ENCODE measurements around the gene RENBP.

Gene RENBP

DNA sequence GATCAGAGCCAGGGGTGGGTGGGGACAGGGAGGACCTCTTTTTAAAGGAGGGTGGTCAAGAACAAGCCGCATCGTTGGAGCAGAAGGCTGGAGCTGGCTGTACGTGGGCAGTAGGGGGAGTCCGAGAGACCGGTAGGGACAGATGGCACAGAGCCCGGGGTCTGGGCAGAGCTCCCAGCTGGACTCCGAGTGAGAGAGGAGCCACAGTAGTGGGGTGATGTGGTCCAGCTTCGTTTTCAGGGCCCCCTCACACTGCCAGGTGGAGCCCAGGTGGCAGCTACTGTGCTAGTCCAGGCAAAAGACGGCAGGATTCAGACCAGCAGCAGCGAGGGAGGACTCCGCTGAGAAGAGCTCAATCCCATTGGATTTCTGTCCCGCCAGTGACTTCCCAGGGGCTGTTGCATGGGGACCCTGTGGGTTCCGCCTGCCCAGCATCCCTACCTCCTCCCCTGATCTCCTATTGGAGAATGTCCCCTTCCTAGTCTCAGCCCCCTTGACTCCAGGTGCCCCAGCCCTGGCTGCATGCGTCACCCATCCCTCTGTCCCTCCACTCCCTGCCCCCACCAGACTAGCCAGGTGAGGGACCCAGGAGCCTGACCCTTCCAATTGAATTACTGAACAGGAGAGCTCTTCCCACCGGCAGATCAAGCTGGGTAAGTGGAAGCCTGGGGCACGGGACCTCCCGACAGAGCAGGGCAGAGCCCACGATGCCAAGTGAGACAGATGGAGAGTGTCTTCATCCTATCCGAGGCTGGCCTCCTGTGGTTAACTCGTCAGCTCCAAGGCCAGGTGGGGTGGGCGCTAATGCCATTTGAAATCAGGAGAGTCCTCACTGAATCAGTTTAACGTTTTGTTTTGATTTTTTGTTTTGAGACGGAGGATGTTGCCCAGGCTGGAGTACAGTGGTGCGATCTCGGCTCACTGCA is 21.2 kb downstream of the RENBP start:
- Histone ChIP-seq H3K9me3 (ENCODE audit: control insufficient read depth in 1 of 2, low read length in 2 of 2) (no peaks in the 10 kb centered on the region), H3K4me3 (ENCODE audit: low read depth in 1 of 2, low read length in 2 of 2) (no peak overlapping the region)

DNA sequence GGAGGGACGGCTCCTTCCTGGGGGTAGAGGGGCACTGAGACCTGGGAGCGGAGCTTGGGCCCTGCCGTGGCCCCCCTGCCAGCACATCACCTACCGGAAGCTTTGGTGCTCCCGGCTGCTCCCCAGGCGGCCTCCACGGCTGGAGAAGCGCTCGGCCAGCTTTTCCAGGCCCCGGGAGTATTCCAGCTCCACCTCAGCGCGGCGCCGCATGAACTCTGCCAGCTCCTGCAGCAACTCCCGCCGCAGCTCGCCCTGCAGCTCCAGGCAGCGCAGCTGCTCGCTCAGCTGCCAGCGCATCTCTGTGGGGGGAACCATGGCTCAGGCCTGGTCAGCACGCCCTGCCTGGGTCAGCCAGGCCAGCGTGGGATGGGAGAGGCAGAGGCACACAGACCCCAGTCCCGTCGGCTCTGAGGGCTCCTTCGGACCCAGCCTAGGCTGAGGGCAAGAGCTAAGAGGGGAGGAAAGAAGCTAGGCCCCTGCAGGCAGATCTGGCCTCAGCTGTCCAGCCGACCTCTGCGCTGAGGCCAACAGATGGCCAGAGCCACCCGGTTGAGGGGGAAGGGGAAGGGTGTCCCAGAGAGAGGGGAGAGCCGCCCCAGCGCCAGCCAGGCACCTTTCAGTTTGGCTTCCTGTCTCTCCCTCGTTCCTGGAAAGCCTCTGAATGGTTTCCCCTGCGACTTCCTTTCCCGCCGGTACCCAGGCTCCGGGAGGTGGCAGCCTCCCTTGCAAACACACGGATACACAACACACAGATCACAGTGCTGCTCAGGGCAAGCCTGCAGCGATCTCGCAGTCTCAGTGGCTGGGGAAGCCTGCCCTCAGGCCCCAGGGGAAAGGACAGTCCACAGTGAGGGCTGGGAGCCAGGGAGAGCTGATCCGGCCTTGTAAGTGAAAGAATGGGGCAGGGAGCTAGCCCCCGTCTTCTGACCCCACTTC is 22.7 kb downstream of the RENBP start:
- Histone ChIP-seq H3K4me3 (ENCODE audit: low read depth in 1 of 2, low read length in 2 of 2) (peak overlapping the region in 1 of 2 donors; percentile 36), H3K4me1 (ENCODE audit: control insufficient read depth in 1 of 2, insufficient read depth in 2 of 2, low read length in 2 of 2) (peaks cover 0 to 28% of the 10 kb centered on the region in 2 donors), H3K27ac (ENCODE audit: low read length) (no peak overlapping the region), H3K27me3 (ENCODE audit: low read depth, low read length) (no peaks in the 10 kb centered on the region), H3K9me3 (ENCODE audit: control insufficient read depth in 1 of 2, low read length in 2 of 2) (no peaks in the 10 kb centered on the region), H3K36me3 (ENCODE audit: control insufficient read depth in 1 of 2, insufficient read depth in 2 of 2, low read length in 2 of 2) (no peaks in the 10 kb centered on the region)

More for the DNA sequence above, 21.2 kb downstream of the RENBP start:
- no peaks in the 10 kb centered on the region for H3K27me3 ChIP-seq (ENCODE audit: low read depth, low read length)
- H3K27ac ChIP-seq (ENCODE audit: low read length), result no peak overlapping the region
- H3K36me3 ChIP-seq (ENCODE audit: control insufficient read depth in 1 of 2, insufficient read depth in 2 of 2, low read length in 2 of 2), result no peaks in the 10 kb centered on the region
- peaks cover 0 to 33% of the 10 kb centered on the region in 2 donors for H3K4me1 ChIP-seq (ENCODE audit: control insufficient read depth in 1 of 2, insufficient read depth in 2 of 2, low read length in 2 of 2)

- no peak overlapping the region for H3K27ac ChIP-seq (ENCODE audit: low read length)
- no peaks in the 10 kb centered on the region for H3K9me3 ChIP-seq (ENCODE audit: control insufficient read depth in 1 of 2, low read length in 2 of 2)
- H3K4me3 ChIP-seq (ENCODE audit: low read depth in 1 of 2, low read length in 2 of 2), result peak overlapping the region in 1 of 2 donors; percentile 36
- no peaks in the 10 kb centered on the region for H3K27me3 ChIP-seq (ENCODE audit: low read depth, low read length)
- peaks cover 0 to 24% of the 10 kb centered on the region in 2 donors for H3K4me1 ChIP-seq (ENCODE audit: control insufficient read depth in 1 of 2, insufficient read depth in 2 of 2, low read length in 2 of 2)
- H3K36me3 ChIP-seq (ENCODE audit: control insufficient read depth in 1 of 2, insufficient read depth in 2 of 2, low read length in 2 of 2), result no peaks in the 10 kb centered on the region
Measured at GRCh38 chrX:153921070-153921469, 23.4 kb downstream of the RENBP start.

DNA sequence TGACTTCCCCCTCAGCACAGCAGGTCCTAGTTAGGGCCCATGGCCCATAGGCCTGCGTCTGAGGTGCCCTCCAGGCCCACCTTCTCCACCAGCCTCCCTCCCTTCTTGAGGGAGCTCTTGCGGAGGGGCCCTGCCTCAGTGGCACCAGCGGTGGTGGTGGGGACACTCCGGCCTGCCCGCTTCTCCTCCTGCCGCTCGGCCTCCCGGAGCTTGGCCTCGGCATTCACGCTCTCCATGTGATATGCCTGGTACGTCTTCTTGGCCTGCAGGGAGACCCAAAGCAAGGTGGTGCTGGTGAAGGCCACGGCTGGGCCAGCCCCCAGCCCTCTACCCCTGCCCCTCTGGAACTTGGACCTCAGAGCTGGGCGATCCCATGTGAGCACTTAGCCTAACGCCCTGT is 23.9 kb downstream of the RENBP start:
- peaks cover 0 to 24% of the 10 kb centered on the region in 2 donors for H3K4me1 ChIP-seq (ENCODE audit: control insufficient read depth in 1 of 2, insufficient read depth in 2 of 2, low read length in 2 of 2)
- H3K9me3 ChIP-seq (ENCODE audit: control insufficient read depth in 1 of 2, low read length in 2 of 2), result no peaks in the 10 kb centered on the region
- H3K4me3 ChIP-seq (ENCODE audit: low read depth in 1 of 2, low read length in 2 of 2), result no peak overlapping the region
- no peak overlapping the region for H3K27ac ChIP-seq (ENCODE audit: low read length)
- H3K27me3 ChIP-seq (ENCODE audit: low read depth, low read length), result no peaks in the 10 kb centered on the region
- no peaks in the 10 kb centered on the region for H3K36me3 ChIP-seq (ENCODE audit: control insufficient read depth in 1 of 2, insufficient read depth in 2 of 2, low read length in 2 of 2)

DNA sequence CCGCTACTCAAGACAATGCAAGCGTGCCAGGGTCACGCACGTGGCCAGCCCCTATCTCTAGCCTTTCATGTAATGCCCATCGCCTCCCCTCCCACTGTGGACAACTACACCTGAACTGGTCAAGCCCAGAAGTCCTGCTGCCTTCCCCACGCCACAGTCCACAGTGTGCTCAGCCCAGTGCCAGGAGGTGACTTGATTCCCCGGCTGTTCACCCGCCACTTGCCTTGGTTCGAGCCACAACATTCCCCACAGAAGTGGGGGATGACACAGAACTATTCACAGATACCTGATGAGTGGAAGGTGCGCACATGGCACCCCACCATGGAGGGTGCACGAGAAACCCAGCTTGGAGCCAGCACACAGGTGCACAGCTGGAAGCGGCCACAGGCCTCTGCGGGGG is 25.2 kb downstream of the RENBP start:
- Histone ChIP-seq H3K9me3 (ENCODE audit: control insufficient read depth in 1 of 2, low read length in 2 of 2) (no peaks in the 10 kb centered on the region), H3K4me3 (ENCODE audit: low read depth in 1 of 2, low read length in 2 of 2) (no peak overlapping the region), H3K27me3 (ENCODE audit: low read depth, low read length) (no peaks in the 10 kb centered on the region), H3K36me3 (ENCODE audit: control insufficient read depth in 1 of 2, insufficient read depth in 2 of 2, low read length in 2 of 2) (no peaks in the 10 kb centered on the region), H3K4me1 (ENCODE audit: control insufficient read depth in 1 of 2, insufficient read depth in 2 of 2, low read length in 2 of 2) (peaks cover 0 to 24% of the 10 kb centered on the region in 2 donors), H3K27ac (ENCODE audit: low read length) (no peak overlapping the region)

DNA sequence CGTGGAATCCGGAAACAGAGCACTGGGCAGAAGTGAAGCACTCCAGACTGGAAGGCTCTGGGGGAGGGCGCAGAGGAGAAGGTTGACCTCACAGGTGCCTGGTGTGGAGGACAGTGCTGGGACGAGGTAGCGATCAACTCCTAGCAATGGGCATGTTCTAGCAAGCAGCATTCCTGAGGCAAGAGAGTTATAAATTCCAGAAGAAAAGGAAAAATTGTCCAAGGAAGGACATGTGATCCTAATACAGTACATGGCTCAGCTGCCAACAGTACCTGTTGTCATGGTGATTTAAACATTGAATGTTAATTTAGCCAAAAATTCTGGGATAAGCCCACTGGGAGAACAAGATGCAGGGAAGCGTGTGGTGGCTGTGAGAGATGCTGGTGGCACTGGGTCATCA is 26.6 kb downstream of the RENBP start:
- Histone ChIP-seq H3K27ac (ENCODE audit: low read length) (no peak overlapping the region), H3K36me3 (ENCODE audit: control insufficient read depth in 1 of 2, insufficient read depth in 2 of 2, low read length in 2 of 2) (no peaks in the 10 kb centered on the region), H3K4me3 (ENCODE audit: low read depth in 1 of 2, low read length in 2 of 2) (no peak overlapping the region), H3K27me3 (ENCODE audit: low read depth, low read length) (no peaks in the 10 kb centered on the region), H3K9me3 (ENCODE audit: control insufficient read depth in 1 of 2, low read length in 2 of 2) (no peaks in the 10 kb centered on the region), H3K4me1 (ENCODE audit: control insufficient read depth in 1 of 2, insufficient read depth in 2 of 2, low read length in 2 of 2) (peaks cover 0 to 17% of the 10 kb centered on the region in 2 donors)

DNA sequence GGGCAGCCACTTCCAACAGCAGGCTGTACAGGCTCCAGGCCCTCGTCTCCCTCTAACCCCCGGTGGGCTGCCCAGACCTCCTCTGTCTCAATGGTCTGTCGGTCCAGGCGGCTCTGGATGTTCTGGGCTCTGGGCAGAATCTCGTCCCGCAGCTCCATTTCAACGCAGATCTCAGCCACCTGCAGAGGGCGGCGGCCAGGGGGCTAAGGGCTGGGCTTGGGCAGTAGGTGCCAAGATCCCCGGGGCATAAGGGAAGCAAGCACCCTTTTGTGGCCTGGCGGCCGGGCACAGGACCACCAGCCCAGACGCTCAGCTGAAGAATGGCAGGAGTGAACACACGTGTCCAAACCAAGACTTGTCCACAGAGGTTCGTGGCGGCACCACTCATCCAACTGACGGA is 30.7 kb downstream of the RENBP start:
- H3K4me1 ChIP-seq (ENCODE audit: control insufficient read depth in 1 of 2, insufficient read depth in 2 of 2, low read length in 2 of 2), result no peaks in the 10 kb centered on the region
- no peaks in the 10 kb centered on the region for H3K36me3 ChIP-seq (ENCODE audit: control insufficient read depth in 1 of 2, insufficient read depth in 2 of 2, low read length in 2 of 2)
- no peak overlapping the region for H3K27ac ChIP-seq (ENCODE audit: low read length)
- H3K27me3 ChIP-seq (ENCODE audit: low read depth, low read length), result no peaks in the 10 kb centered on the region
- H3K9me3 ChIP-seq (ENCODE audit: control insufficient read depth in 1 of 2, low read length in 2 of 2), result no peaks in the 10 kb centered on the region
- no peak overlapping the region for H3K4me3 ChIP-seq (ENCODE audit: low read depth in 1 of 2, low read length in 2 of 2)

- H3K9me3 ChIP-seq (ENCODE audit: control insufficient read depth in 1 of 2, low read length in 2 of 2), result no peaks in the 10 kb centered on the region
- no peak overlapping the region for H3K27ac ChIP-seq (ENCODE audit: low read length)
- H3K27me3 ChIP-seq (ENCODE audit: low read depth, low read length), result no peaks in the 10 kb centered on the region
- H3K4me1 ChIP-seq (ENCODE audit: control insufficient read depth in 1 of 2, insufficient read depth in 2 of 2, low read length in 2 of 2), result no peaks in the 10 kb centered on the region
- no peaks in the 10 kb centered on the region for H3K36me3 ChIP-seq (ENCODE audit: control insufficient read depth in 1 of 2, insufficient read depth in 2 of 2, low read length in 2 of 2)
- no peak overlapping the region for H3K4me3 ChIP-seq (ENCODE audit: low read depth in 1 of 2, low read length in 2 of 2)
Measured at GRCh38 chrX:153913211-153913610, 31.2 kb downstream of the RENBP start.

GRCh38 chrX:153911798-153912197 is 32.6 kb downstream of the RENBP start:
- Histone ChIP-seq H3K36me3 (ENCODE audit: control insufficient read depth in 1 of 2, insufficient read depth in 2 of 2, low read length in 2 of 2) (no peaks in the 10 kb centered on the region), H3K4me1 (ENCODE audit: control insufficient read depth in 1 of 2, insufficient read depth in 2 of 2, low read length in 2 of 2) (no peaks in the 10 kb centered on the region), H3K27me3 (ENCODE audit: low read depth, low read length) (no peaks in the 10 kb centered on the region), H3K27ac (ENCODE audit: low read length) (no peak overlapping the region), H3K9me3 (ENCODE audit: control insufficient read depth in 1 of 2, low read length in 2 of 2) (no peaks in the 10 kb centered on the region), H3K4me3 (ENCODE audit: low read depth in 1 of 2, low read length in 2 of 2) (no peak overlapping the region)

- Histone ChIP-seq H3K9me3 (ENCODE audit: control insufficient read depth in 1 of 2, low read length in 2 of 2) (no peaks in the 10 kb centered on the region), H3K27ac (ENCODE audit: low read length) (no peak overlapping the region), H3K4me3 (ENCODE audit: low read depth in 1 of 2, low read length in 2 of 2) (no peak overlapping the region), H3K27me3 (ENCODE audit: low read depth, low read length) (no peaks in the 10 kb centered on the region), H3K36me3 (ENCODE audit: control insufficient read depth in 1 of 2, insufficient read depth in 2 of 2, low read length in 2 of 2) (no peaks in the 10 kb centered on the region), H3K4me1 (ENCODE audit: control insufficient read depth in 1 of 2, insufficient read depth in 2 of 2, low read length in 2 of 2) (no peaks in the 10 kb centered on the region)
Measured at GRCh38 chrX:153910446-153910845, 34.0 kb downstream of the RENBP start.

DNA sequence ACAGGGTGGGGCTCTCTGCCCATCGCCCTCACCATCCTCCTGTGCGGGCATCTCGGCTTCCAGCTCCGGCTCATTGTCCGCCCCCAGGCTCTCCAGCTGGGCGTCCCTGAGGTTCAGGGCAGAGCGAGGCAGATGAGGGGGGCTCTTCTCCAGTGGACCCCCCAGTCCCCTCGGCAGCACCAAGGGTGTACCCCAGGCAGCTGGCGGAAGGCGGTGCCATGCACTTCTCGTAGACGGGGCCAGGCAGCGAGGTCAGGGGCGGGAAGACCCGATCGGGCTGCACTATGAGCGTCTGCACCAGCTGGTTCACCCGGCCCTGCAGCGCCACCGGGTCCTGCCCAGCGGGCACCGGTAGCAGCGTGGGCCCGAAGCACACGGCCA is 34.5 kb downstream of the RENBP start:
- H3K27me3 ChIP-seq (ENCODE audit: low read depth, low read length), result no peaks in the 10 kb centered on the region
- no peaks in the 10 kb centered on the region for H3K36me3 ChIP-seq (ENCODE audit: control insufficient read depth in 1 of 2, insufficient read depth in 2 of 2, low read length in 2 of 2)
- no peak overlapping the region for H3K4me3 ChIP-seq (ENCODE audit: low read depth in 1 of 2, low read length in 2 of 2)
- H3K9me3 ChIP-seq (ENCODE audit: control insufficient read depth in 1 of 2, low read length in 2 of 2), result no peaks in the 10 kb centered on the region
- no peak overlapping the region for H3K27ac ChIP-seq (ENCODE audit: low read length)
- no peaks in the 10 kb centered on the region for H3K4me1 ChIP-seq (ENCODE audit: control insufficient read depth in 1 of 2, insufficient read depth in 2 of 2, low read length in 2 of 2)

Data from muscle layer of duodenum (tissue), 2 donors.